Right lobe of liver (tissue), 6 donors: Measurements from ENCODE around the gene PRICKLE1. TPM values are rescaled to one million over a fixed set of nuclear protein-coding genes. Genes with fewer than 3 reads are reported as not detected.

Experiments used
- ATAC-seq, 4 donors: fragments of 200-7000 bp; cut with Tn5 transposase; one replicate each; pipeline ENCODE4 v1.9.1; 2020; ENCODE audit warnings: mild to moderate bottlenecking in 4 of 4, moderate library complexity in 4 of 4
- DNase-seq, 3 donors: peaks; one replicate each; pipeline ENCODE4 v3.0.0-alpha.2; 2020
- H3K27ac ChIP-seq, 3 donors: fragments of 200-600 bp; one replicate each; pipeline ENCODE4 v1.8.0; 2022
- H3K27me3 ChIP-seq, 2 donors: fragments of 200-600 bp; one replicate each; pipeline ENCODE4 v1.8.0; 2022
- H3K36me3 ChIP-seq, 4 donors: fragments of 200-600 bp; sonication (generic) in 1 of 4; one replicate each; pipeline versions ENCODE4 v1.5.1 to v1.8.0; 2017 to 2022; ENCODE audit warnings: control low read depth in 1 of 4
- H3K4me1 ChIP-seq, 4 donors: fragments of 200-600 bp; sonication (generic) in 1 of 4; one replicate each; pipeline versions ENCODE4 v1.5.1 to v1.8.0; 2017 to 2022; ENCODE audit warnings: control low read depth in 1 of 4
- H3K4me3 ChIP-seq, 3 donors: fragments of 200-600 bp; one replicate each; pipeline ENCODE4 v1.8.0; 2022
- H3K9me3 ChIP-seq, 4 donors: fragments of 200-600 bp; sonication (generic) in 1 of 4; one replicate each; pipeline versions ENCODE4 v1.5.1 to v1.8.0; 2017 to 2022; ENCODE audit warnings: control low read depth in 1 of 4
- POLR2A ChIP-seq: fragments of 450-650 bp; IDR thresholded peaks from one replicate; pipeline ENCODE4 v1.6.1; 2017; ENCODE audit warnings: antibody characterized with exemption, mild to moderate bottlenecking
- WGBS: methylation state at CpG from one replicate; pipeline ENCODE4 v1.1.6; 2018; ENCODE audit warnings: low coverage, low lambda C conversion rate; ENCODE audit not compliant: insufficient coverage; ENCODE audit errors: missing lambda C conversion rate; 5-methylcytosine and 5-hydroxymethylcytosine counted together
- intact Hi-C, 2 donors: fragments of 100-400 bp; cut with DNase I; formaldehyde crosslinking; loops; one replicate each; pipeline versions ENCODE4 v1.11.2 to v1.14.1; 2022
- small RNA-seq, 2 experiments: library from RNA; depleted of rRNA; stranded (forward); fragments of <200 nt; gene quantifications; one replicate each; pipeline ENCODE3, GENCODE V24; 2016
- total RNA-seq, 6 experiments: library from RNA; depleted of rRNA in 2 of 6; stranded (reverse); fragments of >200 nt in 2 of 6; fragmentation: NEBNext Ultra II Directional in 3 of 6; extraction: Animal tissue kit (Norgen Biotek cat#: 25700) in 3 of 6; gene quantifications; one replicate each; pipeline versions ENCODE4 v1.1.0 to v1.2.4, GENCODE V29; 2016 to 2023
- TF ChIP-seq, protein P1 (sequence below), 4 donors: fragments of 200-600 bp in 3 of 4; fragments of 450-650 bp in 1 of 4; IDR thresholded peaks; one replicate each; pipeline versions ENCODE4 v1.5.1 to v1.8.0; 2016 to 2022; ENCODE audit warnings: antibody characterized with exemption in 4 of 4, mild to moderate bottlenecking in 2 of 4
- donor health status: DM: no; HTN: yes; CAD: no.
- donor health status: DM: no; HTN: no; CAD: no.
- donor health status: DM: no; HTN: no; CAD: no.
- donor health status: DM: no; HTN: yes; CAD: no.
- donor health status: DM: no; HTN: yes; CAD: no.

Gene PRICKLE1
- total RNA-seq, 6 experiments from 2014 or later, result 0.79 to 2.9 (median 1.1) TPM

DNA sequence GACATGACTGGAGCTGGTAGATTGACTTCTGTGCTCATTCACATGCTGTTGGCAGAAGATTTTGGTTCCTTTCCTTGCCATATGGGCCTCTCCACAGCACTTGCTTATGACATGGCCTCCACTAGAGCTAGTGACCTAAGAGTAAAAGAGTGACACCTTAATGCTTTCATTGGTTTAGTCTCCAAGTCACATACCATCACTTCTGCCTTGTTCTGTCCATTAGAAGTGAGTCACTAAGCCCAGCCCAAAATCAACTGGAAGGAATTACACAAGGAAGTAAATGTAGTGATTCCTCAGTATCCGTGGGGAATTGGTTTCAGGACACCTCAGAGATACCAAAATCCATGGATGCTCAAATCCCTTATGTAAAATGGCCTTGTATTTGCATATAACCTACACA, 182.2 kb downstream of the PRICKLE1 start:
- 100% methylated on average over 1 of the region's 1 CpG for WGBS
- no peaks in the 10 kb centered on the region for H3K27me3 ChIP-seq
- intact Hi-C loops, result no loop called here
- no peak for ATAC-seq
- no peaks in the 10 kb centered on the region for H3K9me3 ChIP-seq
- TF ChIP-seq, protein P1, sequence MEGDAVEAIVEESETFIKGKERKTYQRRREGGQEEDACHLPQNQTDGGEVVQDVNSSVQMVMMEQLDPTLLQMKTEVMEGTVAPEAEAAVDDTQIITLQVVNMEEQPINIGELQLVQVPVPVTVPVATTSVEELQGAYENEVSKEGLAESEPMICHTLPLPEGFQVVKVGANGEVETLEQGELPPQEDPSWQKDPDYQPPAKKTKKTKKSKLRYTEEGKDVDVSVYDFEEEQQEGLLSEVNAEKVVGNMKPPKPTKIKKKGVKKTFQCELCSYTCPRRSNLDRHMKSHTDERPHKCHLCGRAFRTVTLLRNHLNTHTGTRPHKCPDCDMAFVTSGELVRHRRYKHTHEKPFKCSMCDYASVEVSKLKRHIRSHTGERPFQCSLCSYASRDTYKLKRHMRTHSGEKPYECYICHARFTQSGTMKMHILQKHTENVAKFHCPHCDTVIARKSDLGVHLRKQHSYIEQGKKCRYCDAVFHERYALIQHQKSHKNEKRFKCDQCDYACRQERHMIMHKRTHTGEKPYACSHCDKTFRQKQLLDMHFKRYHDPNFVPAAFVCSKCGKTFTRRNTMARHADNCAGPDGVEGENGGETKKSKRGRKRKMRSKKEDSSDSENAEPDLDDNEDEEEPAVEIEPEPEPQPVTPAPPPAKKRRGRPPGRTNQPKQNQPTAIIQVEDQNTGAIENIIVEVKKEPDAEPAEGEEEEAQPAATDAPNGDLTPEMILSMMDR (IDR thresholded peaks at IDR 0.05), result no peak
- TF ChIP-seq POLR2A, result no peak
- H3K4me1 ChIP-seq, result no peaks in the 10 kb centered on the region
- no peak overlapping the region for H3K4me3 ChIP-seq
- no peak for DNase-seq
- H3K27ac ChIP-seq, result no peak overlapping the region
- H3K36me3 ChIP-seq, result no peaks in the 10 kb centered on the region

Small RNA genes within 50 kb of the gene (small RNA-seq; reads per million reads assigned to genes)
- 0 reads per million in 2 experiments for gene AC079600.1
- gene AC079600.2, result 0 reads per million in 2 experiments
- 0 reads per million in 2 experiments for gene RF00019
